Chondrocyte (in vitro differentiated cells): Measurements from ENCODE around the gene TMEM203. TPM values are rescaled to one million over a fixed set of nuclear protein-coding genes. Genes with fewer than 3 reads are reported as not detected.

Experiments
- DNase-seq: peaks from one replicate; pipeline ENCODE4 v3.0.0; 2021; ENCODE audit warnings: mixed read lengths, low spot score
- H3K27ac Mint-ChIP-seq: one replicate; pipeline ENCODE4 v1.8.0; 2021; ENCODE audit warnings: mild to moderate bottlenecking, moderate library complexity, mixed read lengths; ENCODE audit not compliant: unreplicated experiment
- H3K27me3 Mint-ChIP-seq: 2 replicates; pipeline ENCODE4 v1.8.0; 2021; ENCODE audit warnings: low read depth, mixed read lengths
- H3K36me3 Mint-ChIP-seq: 2 replicates; pipeline ENCODE4 v1.8.0; 2021; ENCODE audit warnings: low read depth, mixed read lengths
- H3K4me1 Mint-ChIP-seq: 2 replicates; pipeline ENCODE4 v1.8.0; 2021; ENCODE audit warnings: low read depth, mild to moderate bottlenecking, mixed read lengths
- H3K4me3 Mint-ChIP-seq: one replicate; pipeline ENCODE4 v1.8.0; 2021; ENCODE audit warnings: mild to moderate bottlenecking, moderate library complexity, mixed read lengths; ENCODE audit not compliant: unreplicated experiment
- H3K9me3 Mint-ChIP-seq: 2 replicates; pipeline ENCODE4 v1.8.0; 2021; ENCODE audit warnings: low read depth, mixed read lengths
- total RNA-seq: library from RNA; stranded (reverse); gene quantifications from 3 replicates; pipeline ENCODE4 v1.2.1, GENCODE V29; 2021
- TF ChIP-seq, protein P1 (sequence below): fragments of 200-600 bp; sonication (generic); IDR thresholded peaks from 2 replicates; pipeline ENCODE4 v1.5.0; 2021; ENCODE audit warnings: antibody characterized with exemption, mild to moderate bottlenecking, moderate library complexity

Gene TMEM203
- total RNA-seq, 1 donor from 2014 or later = 34.9 TPM

DNA sequence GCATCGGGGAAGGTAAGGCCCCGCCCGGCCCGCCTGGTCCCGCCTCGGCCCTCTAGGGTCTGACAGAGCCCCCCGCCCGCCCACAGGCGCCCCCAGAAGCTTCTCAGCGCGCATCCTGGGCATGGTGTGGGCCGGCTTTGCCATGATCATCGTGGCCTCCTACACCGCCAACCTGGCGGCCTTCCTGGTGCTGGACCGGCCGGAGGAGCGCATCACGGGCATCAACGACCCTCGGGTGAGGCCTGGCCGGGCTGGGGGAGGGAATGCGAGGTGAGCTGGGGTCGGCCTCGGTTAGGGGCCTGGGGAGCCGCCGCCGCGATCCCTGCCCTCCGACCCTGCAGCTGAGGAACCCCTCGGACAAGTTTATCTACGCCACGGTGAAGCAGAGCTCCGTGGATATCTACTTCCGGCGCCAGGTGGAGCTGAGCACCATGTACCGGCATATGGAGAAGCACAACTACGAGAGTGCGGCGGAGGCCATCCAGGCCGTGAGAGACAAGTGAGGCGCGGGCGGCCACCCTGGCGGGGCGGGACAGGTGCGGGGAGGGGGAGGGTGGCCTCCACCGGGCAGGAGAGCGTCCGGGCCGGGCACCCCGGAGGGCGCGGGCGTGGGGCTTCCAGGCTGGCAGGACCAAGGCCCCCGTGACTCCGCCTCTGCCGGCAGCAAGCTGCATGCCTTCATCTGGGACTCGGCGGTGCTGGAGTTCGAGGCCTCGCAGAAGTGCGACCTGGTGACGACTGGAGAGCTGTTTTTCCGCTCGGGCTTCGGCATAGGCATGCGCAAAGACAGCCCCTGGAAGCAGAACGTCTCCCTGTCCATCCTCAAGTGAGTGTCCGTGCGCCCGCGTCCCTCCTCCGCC lies 42.7 kb downstream of the TMEM203 start:
- TF ChIP-seq, protein P1, sequence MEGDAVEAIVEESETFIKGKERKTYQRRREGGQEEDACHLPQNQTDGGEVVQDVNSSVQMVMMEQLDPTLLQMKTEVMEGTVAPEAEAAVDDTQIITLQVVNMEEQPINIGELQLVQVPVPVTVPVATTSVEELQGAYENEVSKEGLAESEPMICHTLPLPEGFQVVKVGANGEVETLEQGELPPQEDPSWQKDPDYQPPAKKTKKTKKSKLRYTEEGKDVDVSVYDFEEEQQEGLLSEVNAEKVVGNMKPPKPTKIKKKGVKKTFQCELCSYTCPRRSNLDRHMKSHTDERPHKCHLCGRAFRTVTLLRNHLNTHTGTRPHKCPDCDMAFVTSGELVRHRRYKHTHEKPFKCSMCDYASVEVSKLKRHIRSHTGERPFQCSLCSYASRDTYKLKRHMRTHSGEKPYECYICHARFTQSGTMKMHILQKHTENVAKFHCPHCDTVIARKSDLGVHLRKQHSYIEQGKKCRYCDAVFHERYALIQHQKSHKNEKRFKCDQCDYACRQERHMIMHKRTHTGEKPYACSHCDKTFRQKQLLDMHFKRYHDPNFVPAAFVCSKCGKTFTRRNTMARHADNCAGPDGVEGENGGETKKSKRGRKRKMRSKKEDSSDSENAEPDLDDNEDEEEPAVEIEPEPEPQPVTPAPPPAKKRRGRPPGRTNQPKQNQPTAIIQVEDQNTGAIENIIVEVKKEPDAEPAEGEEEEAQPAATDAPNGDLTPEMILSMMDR = peak; percentile 33
- H3K27me3 Mint-ChIP-seq = peaks cover 52% of the 10 kb centered on the region
- H3K4me1 Mint-ChIP-seq = peaks cover 5% of the 10 kb centered on the region
- H3K9me3 Mint-ChIP-seq = no peaks in the 10 kb centered on the region
- no peak overlapping the region for H3K27ac Mint-ChIP-seq
- H3K36me3 Mint-ChIP-seq = no peaks in the 10 kb centered on the region
- DNase-seq = no peak
- H3K4me3 Mint-ChIP-seq = peak overlapping the region; percentile 55

DNA sequence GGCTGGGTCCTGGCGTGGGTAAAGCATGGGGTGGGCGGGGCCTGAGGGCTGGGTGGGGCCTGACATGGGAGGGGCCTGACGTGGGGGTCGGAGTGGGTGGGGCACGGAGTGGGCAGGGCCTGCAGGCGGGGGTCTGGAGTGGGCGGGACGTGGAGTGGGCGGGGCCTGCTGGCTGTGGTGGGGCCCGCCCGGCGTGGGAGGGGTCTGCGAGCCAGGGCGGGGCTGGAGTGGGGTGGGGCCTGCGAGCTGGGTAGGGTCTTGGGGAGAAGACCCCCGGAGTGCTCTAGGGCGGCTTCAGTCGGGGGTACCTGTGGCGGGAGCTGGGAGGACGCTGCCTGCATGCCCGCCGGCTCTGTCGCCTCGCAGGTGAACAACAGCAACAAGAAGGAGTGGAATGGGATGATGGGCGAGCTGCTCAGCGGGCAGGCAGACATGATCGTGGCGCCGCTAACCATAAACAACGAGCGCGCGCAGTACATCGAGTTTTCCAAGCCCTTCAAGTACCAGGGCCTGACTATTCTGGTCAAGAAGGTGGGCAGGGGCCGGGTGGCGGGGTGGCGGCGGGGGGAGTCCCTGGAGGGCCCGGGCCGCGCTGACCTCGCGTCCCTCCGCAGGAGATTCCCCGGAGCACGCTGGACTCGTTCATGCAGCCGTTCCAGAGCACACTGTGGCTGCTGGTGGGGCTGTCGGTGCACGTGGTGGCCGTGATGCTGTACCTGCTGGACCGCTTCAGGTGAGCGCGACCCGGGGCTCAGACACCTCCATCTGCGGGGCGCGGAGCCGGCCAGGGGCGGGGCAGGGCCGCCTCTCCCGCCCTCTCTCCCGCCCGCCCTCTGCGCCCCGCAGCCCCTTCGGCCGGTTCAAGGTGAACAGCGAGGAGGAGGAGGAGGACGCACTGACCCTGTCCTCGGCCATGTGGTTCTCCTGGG lies 43.6 kb downstream of the TMEM203 start:
- H3K9me3 Mint-ChIP-seq = no peaks in the 10 kb centered on the region
- no peak overlapping the region for H3K27ac Mint-ChIP-seq
- DNase-seq = no peak
- peaks cover 5% of the 10 kb centered on the region for H3K4me1 Mint-ChIP-seq
- no peak overlapping the region for H3K4me3 Mint-ChIP-seq
- H3K27me3 Mint-ChIP-seq = peaks cover 50% of the 10 kb centered on the region
- TF ChIP-seq, protein P1 = no peak
- H3K36me3 Mint-ChIP-seq = no peaks in the 10 kb centered on the region

DNA sequence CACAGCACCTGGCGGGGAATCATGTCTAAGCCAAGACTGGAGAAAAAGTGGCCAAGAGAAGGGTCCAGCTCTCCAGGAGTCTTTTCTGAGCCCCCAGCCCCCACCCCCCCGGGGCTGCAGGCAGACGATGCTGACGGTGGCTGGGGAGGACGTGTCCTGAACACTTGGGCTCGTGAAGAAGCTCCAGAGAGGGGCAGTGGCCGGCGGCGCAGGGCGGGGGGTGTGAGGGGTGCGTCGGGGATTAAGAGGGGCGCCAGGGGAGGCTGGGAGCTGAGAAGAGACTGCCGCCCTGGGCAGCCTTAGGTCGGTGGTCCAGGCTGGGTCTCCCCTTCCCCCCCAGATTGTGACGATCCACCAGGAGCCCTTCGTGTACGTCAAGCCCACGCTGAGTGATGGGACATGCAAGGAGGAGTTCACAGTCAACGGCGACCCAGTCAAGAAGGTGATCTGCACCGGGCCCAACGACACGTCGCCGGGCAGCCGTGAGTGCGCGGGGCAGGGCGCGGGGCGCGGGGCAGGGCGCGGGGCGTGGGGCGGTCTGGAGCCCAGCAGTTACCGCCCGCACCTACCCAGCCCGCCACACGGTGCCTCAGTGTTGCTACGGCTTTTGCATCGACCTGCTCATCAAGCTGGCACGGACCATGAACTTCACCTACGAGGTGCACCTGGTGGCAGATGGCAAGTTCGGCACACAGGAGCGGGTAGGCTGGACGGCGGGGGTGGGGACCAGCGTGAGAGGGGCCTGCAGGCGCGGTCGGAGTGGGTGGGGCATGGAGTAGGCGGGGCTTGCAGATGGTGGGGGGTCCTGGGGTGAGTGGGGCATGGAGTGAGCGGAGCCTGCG lies 44.5 kb downstream of the TMEM203 start:
- Mint-ChIP-seq H3K36me3 (no peaks in the 10 kb centered on the region), H3K4me3 (no peak overlapping the region), H3K27ac (no peak overlapping the region), H3K27me3 (peaks cover 45% of the 10 kb centered on the region), H3K9me3 (no peaks in the 10 kb centered on the region), H3K4me1 (peaks cover 5% of the 10 kb centered on the region)
- DNase-seq = no peak
- TF ChIP-seq, protein P1 = no peak

DNA sequence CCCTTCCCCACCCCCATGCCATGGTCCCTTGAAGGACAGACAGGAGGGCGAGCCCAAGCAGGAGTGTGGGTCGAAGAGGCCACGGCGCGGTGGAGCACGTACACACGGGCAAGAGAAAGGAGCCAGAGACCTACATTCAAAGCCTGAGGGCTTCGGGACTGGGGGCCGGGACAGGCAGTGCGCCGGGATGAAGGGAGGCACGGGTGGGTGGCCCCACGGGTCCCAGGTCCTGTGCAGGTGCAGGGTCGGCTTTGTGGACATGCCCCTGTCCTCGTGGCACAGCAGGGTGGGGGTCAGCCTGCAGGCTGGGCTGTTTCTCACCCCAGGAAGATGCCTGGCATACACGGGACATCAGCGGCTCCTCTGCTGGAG lies 45.4 kb downstream of the TMEM203 start:
- no peak for DNase-seq
- Mint-ChIP-seq H3K9me3 (no peaks in the 10 kb centered on the region), H3K4me3 (no peak overlapping the region), H3K4me1 (peaks cover 5% of the 10 kb centered on the region), H3K27me3 (peaks cover 39% of the 10 kb centered on the region), H3K36me3 (no peaks in the 10 kb centered on the region), H3K27ac (no peak overlapping the region)
- TF ChIP-seq, protein P1 = no peak
